Keratinocyte (primary cell): ENCODE measurements around the gene MYO10. TPM values are rescaled to one million over a fixed set of nuclear protein-coding genes. Genes with fewer than 3 reads are reported as not detected.

ENCODE experiments used
- DNase-seq: peaks from one replicate; pipeline ENCODE4 v3.0.0-alpha.2; 2011; ENCODE audit warnings: low read depth, missing footprints, low spot score
- FAIRE-seq: peaks from 2 replicates; lab custom pipeline; 2011; peaks lifted over from hg19 to GRCh38; lab: Jason Lieb, UNC
- H2AFZ ChIP-seq: 2 replicates; pipeline ENCODE4 v1.6.0; 2012; ENCODE audit warnings: low read length, control low read depth, inconsistent platforms; ENCODE audit not compliant: control insufficient read depth
- H3K27ac ChIP-seq: 2 replicates; pipeline ENCODE4 v1.5.1; 2011; ENCODE audit warnings: low read length; ENCODE audit not compliant: control insufficient read depth, insufficient read depth
- H3K27me3 ChIP-seq: 3 replicates; pipeline ENCODE4 v1.6.0; 2011; ENCODE audit warnings: low read length; ENCODE audit not compliant: control insufficient read depth, insufficient read depth; ENCODE audit errors: extremely low read depth
- H3K36me3 ChIP-seq, 2 experiments: 2 replicates in 1 of 2; 3 replicates in 1 of 2; pipeline ENCODE4 v1.5.1; 2011; ENCODE audit warnings: low read length in 2 of 2, mild to moderate bottlenecking in 1 of 2; ENCODE audit not compliant: control insufficient read depth in 2 of 2, insufficient read depth in 2 of 2; ENCODE audit errors: extremely low read depth in 1 of 2
- H3K4me1 ChIP-seq: 3 replicates; pipeline ENCODE4 v1.5.1; 2011; ENCODE audit warnings: low read length; ENCODE audit not compliant: control insufficient read depth, insufficient read depth; ENCODE audit errors: extremely low read depth
- H3K4me2 ChIP-seq: 3 replicates; pipeline ENCODE4 v1.6.0; 2011; ENCODE audit warnings: low read depth, low read length; ENCODE audit not compliant: control insufficient read depth, insufficient read depth; ENCODE audit errors: extremely low read depth
- H3K4me3 ChIP-seq, 3 experiments: fragments of 200-600 bp in 1 of 3; sonication (generic) in 1 of 3; 2 replicates in 2 of 3; 3 replicates in 1 of 3; pipeline ENCODE4 v1.5.1; 2011 to 2016; ENCODE audit warnings: low read length in 3 of 3, mild to moderate bottlenecking in 3 of 3, control low read depth in 2 of 3, inconsistent platforms in 1 of 3, low read depth in 1 of 3, mixed read lengths in 1 of 3, mixed run types in 1 of 3, moderate library complexity in 1 of 3; ENCODE audit not compliant: control insufficient read depth in 2 of 3, insufficient read depth in 2 of 3; ENCODE audit errors: extremely low read depth in 1 of 3
- H3K79me2 ChIP-seq: 2 replicates; pipeline ENCODE4 v1.6.0; 2012; ENCODE audit warnings: low read length; ENCODE audit not compliant: control insufficient read depth, insufficient read depth
- H3K9ac ChIP-seq: 3 replicates; pipeline ENCODE4 v1.6.0; 2011; ENCODE audit warnings: low read length; ENCODE audit not compliant: control insufficient read depth, insufficient read depth; ENCODE audit errors: extremely low read depth
- H3K9me1 ChIP-seq: 3 replicates; pipeline ENCODE4 v1.6.0; 2011; ENCODE audit warnings: low read length; ENCODE audit not compliant: control insufficient read depth, insufficient read depth; ENCODE audit errors: extremely low read depth
- H3K9me3 ChIP-seq: 2 replicates; pipeline ENCODE4 v1.5.1; 2012; ENCODE audit warnings: low read depth, low read length; ENCODE audit not compliant: control insufficient read depth
- H4K20me1 ChIP-seq: 3 replicates; pipeline ENCODE4 v1.6.0; 2011; ENCODE audit warnings: low read length; ENCODE audit not compliant: control insufficient read depth, insufficient read depth; ENCODE audit errors: extremely low read depth
- EZH2 ChIP-seq: IDR thresholded peaks from one replicate; pipeline ENCODE4 v1.6.1; 2012; ENCODE audit warnings: inconsistent platforms, mild to moderate bottlenecking, low read length, moderate library complexity
- dilution Hi-C: fragments of 300-500 bp; cut with MboI; formaldehyde crosslinking; loops from one replicate; pipeline ENCODE4 v1.7.0; 2020; ENCODE audit warnings: low sequenced_read_pairs; ENCODE audit not compliant: extremely low pct_ligation_motif_present
- polyA plus RNA-seq, 5 experiments: library from polyadenylated mRNA; depleted of rRNA in 3 of 5; stranded (reverse) in 3 of 5; stranded (forward) in 1 of 5; unstranded in 1 of 5; fragments of >200 nt; gene quantifications; 1 replicate in 1 of 5; 2 replicates in 3 of 5; 3 replicates in 1 of 5; pipeline versions ENCODE4 v1.2.1 to v1.2.3, GENCODE V29; 2011 to 2012; ENCODE audit warnings: missing spikeins in 2 of 5, low read depth in 1 of 5, low replicate concordance in 1 of 5
- TF ChIP-seq, protein P1 (sequence below), 3 experiments: IDR thresholded peaks in 1 of 3; conservative IDR thresholded peaks in 1 of 3; optimal IDR thresholded peaks in 1 of 3; 2 replicates in 2 of 3; 3 replicates in 1 of 3; pipeline versions ENCODE3 to v1.5.1; 2011; ENCODE audit warnings: low read length in 3 of 3, mild to moderate bottlenecking in 3 of 3, moderate library complexity in 2 of 3, control low read depth in 1 of 3, inconsistent platforms in 1 of 3; ENCODE audit not compliant: insufficient read depth in 2 of 3; ENCODE audit errors: extremely low read depth in 1 of 3

MYO10 gene
- polyA plus RNA-seq, 1 donor (not counting 4 experiments of a cell fraction or from before 2014, with no cell fraction given), result 22.0 TPM

DNA sequence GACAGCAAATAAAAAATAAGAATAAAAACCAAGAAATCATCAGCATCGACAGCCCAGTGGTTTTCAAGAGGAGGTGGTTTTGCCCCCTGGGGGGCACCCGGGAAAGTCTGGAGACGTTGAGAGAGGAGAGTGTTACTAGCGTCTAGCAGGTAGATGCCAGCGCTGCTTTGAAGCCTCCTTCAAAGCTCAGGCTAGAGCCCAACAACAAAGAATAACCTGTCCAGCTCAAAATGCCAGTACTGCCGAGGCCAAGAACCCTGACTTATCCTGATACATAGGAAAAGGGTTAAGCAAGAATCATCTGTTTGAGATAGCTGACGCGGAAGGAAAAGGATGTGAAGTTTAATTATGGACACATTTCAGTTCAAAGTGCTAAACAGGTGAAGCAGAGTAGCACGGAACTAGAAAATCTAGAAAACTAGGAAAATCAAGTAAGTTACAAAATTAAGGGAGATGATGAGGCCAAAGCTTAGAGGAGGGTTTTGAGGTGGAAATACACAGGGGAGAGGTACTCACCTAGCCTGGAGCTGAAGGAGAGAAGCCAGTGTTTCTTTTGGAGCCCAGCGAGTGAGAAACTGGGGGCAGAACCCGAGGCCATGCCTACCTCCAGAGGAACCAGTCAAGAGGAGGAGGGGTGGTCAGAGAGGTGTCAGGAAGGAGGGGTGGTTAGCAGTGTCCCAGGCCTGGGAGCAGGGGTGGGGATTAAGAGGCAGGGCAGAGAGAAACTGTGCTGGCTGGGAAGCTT, 198.3 kb downstream of the MYO10 start:
- peak overlapping the region; percentile 16 for H3K27ac ChIP-seq

DNA sequence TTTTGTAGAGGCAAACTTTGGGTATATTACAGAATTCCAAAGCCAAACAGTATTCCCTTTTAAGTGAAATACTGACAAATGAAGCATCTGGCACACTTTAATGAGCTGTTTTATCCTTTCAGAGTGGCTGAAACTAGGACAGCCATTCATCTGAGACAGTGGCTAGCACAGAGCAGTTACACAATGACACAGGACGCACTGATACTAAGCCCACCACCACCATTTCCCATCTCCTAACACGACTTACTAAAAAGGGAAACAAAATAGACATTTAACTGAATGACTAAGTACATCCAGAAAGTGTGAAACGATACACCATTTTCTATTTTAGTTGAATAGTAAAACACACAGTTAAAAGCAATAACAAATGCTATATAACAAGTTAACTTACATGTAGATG, 198.9 kb downstream of the MYO10 start:
- TF ChIP-seq EZH2, result no peak
- TF ChIP-seq, protein P1, sequence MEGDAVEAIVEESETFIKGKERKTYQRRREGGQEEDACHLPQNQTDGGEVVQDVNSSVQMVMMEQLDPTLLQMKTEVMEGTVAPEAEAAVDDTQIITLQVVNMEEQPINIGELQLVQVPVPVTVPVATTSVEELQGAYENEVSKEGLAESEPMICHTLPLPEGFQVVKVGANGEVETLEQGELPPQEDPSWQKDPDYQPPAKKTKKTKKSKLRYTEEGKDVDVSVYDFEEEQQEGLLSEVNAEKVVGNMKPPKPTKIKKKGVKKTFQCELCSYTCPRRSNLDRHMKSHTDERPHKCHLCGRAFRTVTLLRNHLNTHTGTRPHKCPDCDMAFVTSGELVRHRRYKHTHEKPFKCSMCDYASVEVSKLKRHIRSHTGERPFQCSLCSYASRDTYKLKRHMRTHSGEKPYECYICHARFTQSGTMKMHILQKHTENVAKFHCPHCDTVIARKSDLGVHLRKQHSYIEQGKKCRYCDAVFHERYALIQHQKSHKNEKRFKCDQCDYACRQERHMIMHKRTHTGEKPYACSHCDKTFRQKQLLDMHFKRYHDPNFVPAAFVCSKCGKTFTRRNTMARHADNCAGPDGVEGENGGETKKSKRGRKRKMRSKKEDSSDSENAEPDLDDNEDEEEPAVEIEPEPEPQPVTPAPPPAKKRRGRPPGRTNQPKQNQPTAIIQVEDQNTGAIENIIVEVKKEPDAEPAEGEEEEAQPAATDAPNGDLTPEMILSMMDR (optimal IDR thresholded peaks at IDR 0.05 in 1 of 3, IDR thresholded peaks at IDR 0.05 in 1 of 3, conservative IDR thresholded peaks at IDR 0.05 in 1 of 3; ENCODE audit: extremely low read depth in 1 of 3, insufficient read depth in 2 of 3, low read length in 3 of 3), result no peak
- Histone ChIP-seq H3K4me3 (no peak overlapping the region), H3K27me3 (no peaks in the 10 kb centered on the region), H3K4me2 (no peak overlapping the region), H3K9ac (no peak overlapping the region), H3K9me3 (no peaks in the 10 kb centered on the region), H4K20me1 (no peaks in the 10 kb centered on the region), H3K36me3 (peaks cover 7 to 19% of the 10 kb centered on the region in 2 experiments), H3K79me2 (peaks cover 15% of the 10 kb centered on the region), H3K9me1 (no peaks in the 10 kb centered on the region), H3K27ac (no peak overlapping the region), H2AFZ (no peak overlapping the region), H3K4me1 (peaks cover 24% of the 10 kb centered on the region)
- DNase-seq, result no peak
- dilution Hi-C loops, result no loop called here
- no peak for FAIRE-seq

More for the DNA sequence above, 198.3 kb downstream of the MYO10 start:
- Histone ChIP-seq H3K9ac (no peak overlapping the region), H2AFZ (no peak overlapping the region), H3K9me1 (no peaks in the 10 kb centered on the region), H3K36me3 (peaks cover 7 to 14% of the 10 kb centered on the region in 2 experiments), H3K4me3 (no peak overlapping the region), H3K4me2 (no peak overlapping the region), H3K79me2 (peaks cover 12% of the 10 kb centered on the region), H3K9me3 (no peaks in the 10 kb centered on the region), H4K20me1 (no peaks in the 10 kb centered on the region), H3K4me1 (peaks cover 24% of the 10 kb centered on the region), H3K27me3 (no peaks in the 10 kb centered on the region)
- TF ChIP-seq, protein P1 (optimal IDR thresholded peaks at IDR 0.05 in 1 of 3, IDR thresholded peaks at IDR 0.05 in 1 of 3, conservative IDR thresholded peaks at IDR 0.05 in 1 of 3; ENCODE audit: extremely low read depth in 1 of 3, insufficient read depth in 2 of 3, low read length in 3 of 3), result no peak
- TF ChIP-seq EZH2, result no peak
- dilution Hi-C loops, result no loop called here
- DNase-seq (no peak), FAIRE-seq (no peak)
